Ramos (cell line): Measurements from ENCODE around the gene PTCD2.
"Not testable (repeated sequence)": the region's sequence is repeated elsewhere in the genome, so short reads cannot be mapped to it uniquely, and the experiment has no call there.

Experiments used
- in situ Hi-C: fragments of 300-500 bp; cut with MboI; formaldehyde crosslinking; loops from one replicate; pipeline ENCODE4 v1.14.3; 2022; ENCODE audit warnings: low sequenced_read_pairs; ENCODE audit not compliant: unreplicated experiment

Gene PTCD2

GRCh38 chr5:72295539-72295938 is 24.6 kb upstream of the PTCD2 start:
- in situ Hi-C loops = no loop called here

DNA sequence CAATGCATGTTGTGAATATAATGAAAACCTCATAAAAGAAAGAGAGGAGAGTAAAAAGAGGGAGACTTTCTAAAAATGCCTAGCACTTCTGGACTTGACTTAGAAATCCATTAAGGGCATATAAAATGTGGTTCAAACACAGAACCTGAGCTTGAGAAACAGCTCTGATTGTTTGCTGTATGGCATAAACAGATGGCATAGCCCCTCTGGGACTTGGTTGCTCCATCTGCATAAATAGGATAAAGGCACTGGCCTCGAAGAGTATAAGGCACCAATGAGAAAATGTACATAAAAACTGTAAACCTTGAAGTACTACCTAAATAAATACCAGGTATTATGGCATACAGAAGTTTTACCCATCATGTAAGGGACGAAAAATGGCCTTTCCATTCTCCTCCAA is 23.9 kb upstream of the PTCD2 start:
- in situ Hi-C loops = no loop called here

- in situ Hi-C loops = not testable (repeated sequence)
Measured at GRCh38 chr5:72298136-72298535, 22.0 kb upstream of the PTCD2 start.

- in situ Hi-C loops = no loop called here
Measured at GRCh38 chr5:72298711-72299110, 21.5 kb upstream of the PTCD2 start.

DNA sequence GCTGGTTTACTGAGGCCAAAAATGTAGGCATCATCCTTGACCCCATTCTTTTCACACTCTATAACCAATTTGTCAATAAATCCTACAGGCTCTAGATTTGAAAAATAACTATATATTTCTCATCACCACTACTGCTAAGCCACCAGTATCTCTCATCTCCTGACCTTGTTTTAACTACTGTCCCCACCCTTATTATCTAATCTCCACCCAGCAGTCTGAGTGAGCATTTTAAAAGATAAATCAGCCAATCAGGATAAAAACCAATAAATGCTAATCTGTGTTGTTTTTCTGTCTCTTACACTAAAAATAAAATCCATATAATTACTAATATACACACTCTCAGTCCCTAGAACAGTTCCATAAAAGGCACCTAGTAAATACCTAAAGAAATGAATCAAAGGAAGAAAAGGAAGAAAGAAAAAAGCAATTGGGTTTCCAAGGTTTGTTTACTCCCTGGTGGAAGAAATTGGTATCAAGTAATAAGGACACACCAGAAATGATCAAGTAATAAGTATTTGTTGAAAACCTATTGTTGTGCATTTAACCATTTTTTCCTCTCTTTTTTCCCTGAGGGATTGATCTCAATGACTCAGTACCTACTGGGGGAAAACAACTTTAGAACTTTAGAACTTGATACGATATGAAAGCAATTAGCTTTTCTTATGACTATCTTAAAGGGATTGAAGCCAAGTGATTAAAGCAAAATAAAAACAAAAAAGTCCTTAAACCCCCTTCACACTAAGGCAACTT is 19.4 kb upstream of the PTCD2 start:
- in situ Hi-C loops = loop anchor here (10.0 to 25.0 kb wide), 2 partner anchors 156 to 713 kb away; partner anchors contain the start of gene MCCC2

- in situ Hi-C loops = loop anchor here (10.0 to 25.0 kb wide), 2 partner anchors 157 to 714 kb away; partner anchors contain the start of gene MCCC2
Measured at GRCh38 chr5:72301557-72301956, 18.6 kb upstream of the PTCD2 start.

DNA sequence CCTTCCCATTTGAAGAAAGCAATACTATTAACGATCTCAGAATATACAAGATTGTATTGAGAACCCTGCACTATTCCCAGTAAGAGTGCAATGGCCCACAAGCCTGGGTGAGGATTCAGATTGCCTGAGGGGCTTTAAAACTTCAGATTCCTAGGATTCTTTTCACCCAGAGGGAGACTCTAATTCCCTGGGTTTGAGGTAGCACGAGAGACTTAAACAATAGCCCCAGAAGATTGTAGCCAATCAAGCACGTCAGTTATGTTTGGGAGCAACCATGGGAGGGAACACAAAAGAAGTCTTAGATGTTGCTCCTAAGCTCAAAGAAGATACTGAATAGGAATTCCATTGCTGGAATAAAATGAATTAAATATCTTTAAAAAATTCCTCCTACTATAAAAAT is 18.0 kb upstream of the PTCD2 start:
- in situ Hi-C loops = loop anchor here (10.0 to 25.0 kb wide), 2 partner anchors 157 to 715 kb away; partner anchors contain the start of gene MCCC2

DNA sequence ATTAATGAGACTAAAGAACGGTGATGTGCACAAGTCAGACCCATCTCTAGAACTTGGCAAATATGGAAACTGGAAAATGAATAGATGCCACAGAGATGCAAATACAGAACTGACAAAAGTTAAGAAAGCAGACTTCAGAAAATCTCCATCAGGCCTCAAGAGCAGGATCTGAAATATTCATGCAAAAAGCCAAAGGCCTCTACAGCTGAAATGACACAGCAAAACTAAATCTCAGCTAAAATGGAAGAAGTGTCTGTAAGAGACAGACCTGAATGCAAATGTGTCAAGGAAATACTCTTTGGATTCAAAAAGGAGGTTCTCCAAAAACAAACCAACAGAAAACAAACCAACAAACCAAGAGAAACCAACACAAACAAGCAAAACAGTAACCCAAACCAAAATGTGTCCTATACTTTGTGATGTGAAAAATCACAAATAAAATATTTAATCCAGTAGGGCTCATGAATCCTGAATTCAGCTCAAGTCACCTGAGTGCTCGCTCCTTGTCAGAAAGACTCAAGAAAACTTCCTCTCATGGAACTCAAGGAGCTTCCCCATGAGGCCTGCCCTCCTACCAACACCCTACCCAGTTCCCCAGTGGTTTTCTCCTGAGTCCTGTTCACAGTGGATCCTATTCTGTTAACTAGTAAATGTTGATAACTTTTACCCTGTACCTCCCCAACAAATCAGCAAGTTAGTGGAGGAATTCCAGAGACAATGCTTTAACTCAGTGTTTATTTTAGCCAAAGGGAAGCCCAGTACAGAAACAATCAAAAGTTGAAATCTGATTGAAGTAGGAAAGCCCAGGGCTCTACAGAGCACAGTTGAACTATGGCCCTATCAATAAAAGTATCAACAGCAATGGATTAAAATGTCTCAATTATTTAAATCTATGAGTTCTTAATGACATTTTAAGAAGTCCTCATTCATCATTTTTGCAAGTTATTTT is 14.7 kb upstream of the PTCD2 start:
- in situ Hi-C loops = loop anchor here (10.0 to 25.0 kb wide), 2 partner anchors 161 to 718 kb away; partner anchors contain the start of gene MCCC2

GRCh38 chr5:72307573-72307967 is 12.6 kb upstream of the PTCD2 start:
- in situ Hi-C loops = loop anchor here (10.0 to 25.0 kb wide), 2 partner anchors 163 to 720 kb away; partner anchors contain the start of gene MCCC2

DNA sequence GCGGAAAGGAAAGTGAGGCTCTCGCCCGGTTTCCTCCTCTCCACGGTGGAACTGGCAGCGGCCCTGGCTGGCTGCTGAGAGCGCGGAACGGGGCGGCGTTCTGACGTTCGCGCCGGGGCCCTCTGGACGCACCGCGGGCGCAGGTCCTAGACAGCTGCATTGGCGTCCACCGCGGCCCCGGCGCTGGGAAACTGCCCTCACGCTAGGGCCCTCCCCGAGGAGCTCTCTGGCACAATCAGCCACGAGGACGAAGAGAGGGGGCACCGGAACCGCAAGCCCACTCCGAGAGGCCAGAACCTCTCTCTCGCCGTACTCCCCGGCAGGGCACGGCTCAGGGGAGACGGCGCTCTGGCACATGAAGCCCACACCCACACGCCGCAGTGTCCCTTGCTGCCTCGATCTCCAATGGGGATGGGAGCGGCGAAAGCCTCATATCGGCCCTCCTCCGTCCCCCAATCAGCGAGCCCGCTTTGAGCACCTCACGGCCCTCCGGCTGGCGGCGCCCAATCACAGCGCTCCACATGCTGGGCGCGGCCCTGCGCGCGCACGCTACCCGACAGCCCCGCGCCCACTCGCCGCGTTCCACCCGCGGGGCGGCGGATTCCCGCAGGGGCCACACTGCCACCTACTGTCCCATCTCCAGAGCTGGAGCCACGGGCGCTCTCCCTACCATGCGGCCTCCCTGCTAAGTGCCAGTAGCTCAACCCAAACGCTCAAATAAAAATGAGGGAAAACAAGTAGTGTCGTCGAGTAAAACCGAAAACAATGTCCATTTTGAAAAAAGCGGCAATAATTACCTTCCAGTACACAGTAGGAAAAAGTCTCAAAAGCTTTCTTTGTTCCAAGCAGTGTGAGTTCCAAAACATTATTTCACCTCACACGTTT is 12.0 kb upstream of the PTCD2 start:
- in situ Hi-C loops = loop anchor here (10.0 to 25.0 kb wide), 2 partner anchors 163 to 721 kb away; partner anchors contain the start of gene MCCC2

DNA sequence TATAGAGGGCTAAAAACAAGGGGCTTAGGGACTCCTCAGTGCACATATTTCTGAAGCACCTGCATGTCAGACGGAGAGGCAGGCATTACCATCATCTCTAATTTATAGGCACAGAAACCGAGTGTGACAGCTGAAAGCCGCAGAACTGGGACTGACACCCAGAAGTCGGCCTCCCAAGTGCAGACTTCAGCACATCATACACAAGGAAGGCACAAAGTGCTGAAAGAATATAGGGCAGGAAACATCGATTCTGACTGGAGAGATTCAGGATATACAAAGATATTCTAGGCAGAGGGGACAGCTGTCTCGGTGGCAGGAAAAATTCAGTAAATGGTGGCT is 11.4 kb upstream of the PTCD2 start:
- in situ Hi-C loops = loop anchor here (10.0 to 25.0 kb wide), 2 partner anchors 164 to 722 kb away; partner anchors contain the start of gene MCCC2

DNA sequence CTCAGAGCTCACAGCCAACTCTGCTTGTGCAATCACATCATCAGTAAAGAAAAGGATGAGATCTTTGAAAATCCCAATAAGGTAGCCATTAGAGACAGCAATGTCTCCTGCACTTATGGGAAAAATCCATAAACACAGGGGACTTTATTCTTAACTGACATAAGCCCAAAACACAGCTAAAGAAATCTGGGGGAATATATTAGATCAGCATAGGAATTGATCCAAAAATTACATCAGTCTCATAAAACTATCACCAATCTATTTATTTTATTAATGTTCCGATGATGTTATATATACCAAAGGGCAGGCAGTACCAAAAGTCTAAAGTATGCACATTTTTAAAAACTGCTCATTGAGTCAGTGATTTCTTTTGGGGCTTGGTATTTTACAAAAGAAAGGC is 7.0 kb upstream of the PTCD2 start:
- in situ Hi-C loops = loop anchor here (25.0 kb wide), 1 partner anchor 726 kb away; the partner anchor contains the start of gene MCCC2

DNA sequence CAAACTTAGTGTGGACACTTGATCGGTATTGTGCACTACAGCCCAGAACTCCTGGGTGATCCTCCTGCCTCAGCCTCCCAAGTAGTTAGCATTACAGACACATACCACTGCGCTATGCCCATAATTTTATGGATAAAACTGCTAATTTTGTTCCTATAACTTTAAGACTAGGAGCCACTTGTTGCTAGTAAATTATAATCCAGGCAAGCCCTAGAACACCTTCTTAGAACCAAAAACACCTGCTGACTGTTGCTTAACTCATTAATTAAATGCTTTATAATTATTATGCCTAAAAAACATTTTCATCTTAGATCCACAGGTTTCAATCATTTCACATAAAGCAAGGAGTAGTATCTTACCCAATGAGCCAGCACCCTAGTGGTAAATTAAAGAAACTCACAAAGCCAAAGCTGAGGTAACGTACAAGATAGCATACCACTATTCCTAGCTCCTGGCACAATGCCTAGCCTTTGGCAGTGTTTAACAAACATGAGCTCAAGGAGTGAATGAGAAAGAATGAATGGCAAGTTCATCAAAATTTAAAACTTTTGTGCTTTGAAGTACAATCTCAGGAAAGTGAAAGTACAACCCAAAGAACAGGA is 5.5 kb upstream of the PTCD2 start:
- in situ Hi-C loops = loop anchor here (25.0 kb wide), 1 partner anchor 727 kb away; the partner anchor contains the start of gene MCCC2

GRCh38 chr5:72319435-72319975 is 668 bp upstream of the PTCD2 start:
- in situ Hi-C loops = loop anchor here (25.0 kb wide), 1 partner anchor 732 kb away; the partner anchor contains the start of gene MCCC2

DNA sequence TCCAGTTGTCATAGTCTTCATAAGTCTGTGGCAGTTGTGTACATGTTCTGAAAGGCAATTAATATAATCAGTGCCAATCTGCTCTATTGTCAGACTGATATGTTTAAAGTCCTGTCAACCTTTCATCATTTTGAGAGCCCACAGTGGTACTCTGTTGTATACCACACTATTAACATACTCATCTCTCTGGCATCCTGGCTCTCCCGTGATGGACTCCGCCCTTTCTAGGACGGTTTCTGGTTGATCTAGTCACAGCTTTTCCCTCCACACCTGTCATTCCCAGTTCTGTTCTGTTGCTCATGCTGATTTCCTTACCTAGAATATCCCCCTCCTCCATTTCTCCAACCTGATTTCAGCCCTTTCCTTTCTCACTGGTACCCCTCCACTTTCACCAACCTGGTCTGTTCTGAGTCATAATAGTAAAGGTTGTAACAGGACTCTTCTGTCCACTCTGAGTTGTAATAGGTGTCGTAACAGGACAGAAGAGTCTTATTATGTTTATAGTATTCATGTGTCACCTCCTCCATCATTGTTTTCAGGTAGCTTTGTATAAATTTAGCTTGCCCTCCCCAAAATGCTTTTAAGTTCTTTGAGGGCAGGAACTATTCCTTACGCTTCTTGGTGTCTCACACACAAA is 4.1 kb downstream of the PTCD2 start:
- in situ Hi-C loops = loop anchor here (25.0 kb wide), 1 partner anchor 737 kb away; the partner anchor contains the start of gene MCCC2

DNA sequence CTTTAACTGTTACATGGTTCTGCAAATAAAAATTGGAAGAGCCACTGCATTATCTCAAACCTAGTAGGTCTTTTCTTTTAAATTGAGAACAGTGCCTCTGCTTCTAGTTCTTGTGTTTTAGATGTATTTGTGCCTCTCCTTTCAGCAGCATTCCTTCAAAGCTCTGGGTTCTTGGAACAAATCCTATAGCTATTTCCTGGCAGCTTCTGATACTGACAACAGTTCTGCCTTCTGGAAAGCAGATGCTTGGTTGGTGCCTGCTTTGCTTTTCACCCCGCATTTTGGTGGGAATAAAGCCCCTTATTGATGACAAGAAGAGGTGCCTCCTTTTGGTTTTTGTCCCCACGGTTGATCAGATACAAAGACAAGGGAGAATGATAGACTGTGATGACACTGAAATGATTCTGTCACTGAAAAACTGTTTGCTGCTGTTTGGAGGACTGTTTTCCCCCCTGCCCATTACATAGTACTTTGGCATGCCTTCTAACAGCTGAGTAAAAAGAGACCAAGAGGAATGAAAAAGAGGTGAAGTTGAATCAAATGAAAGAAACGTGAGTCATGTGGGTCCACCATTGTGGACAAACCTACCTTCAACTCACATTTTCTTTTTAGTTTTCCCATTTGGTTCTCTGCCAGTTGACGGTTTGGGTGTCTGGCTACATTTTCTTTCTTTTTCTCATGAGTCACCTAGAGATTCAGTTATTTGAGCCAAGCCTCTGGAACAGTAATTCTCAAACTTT is 5.6 kb downstream of the PTCD2 start:
- in situ Hi-C loops = no loop called here

- in situ Hi-C loops = no loop called here
Measured at GRCh38 chr5:72326306-72326649, 6.1 kb downstream of the PTCD2 start.

DNA sequence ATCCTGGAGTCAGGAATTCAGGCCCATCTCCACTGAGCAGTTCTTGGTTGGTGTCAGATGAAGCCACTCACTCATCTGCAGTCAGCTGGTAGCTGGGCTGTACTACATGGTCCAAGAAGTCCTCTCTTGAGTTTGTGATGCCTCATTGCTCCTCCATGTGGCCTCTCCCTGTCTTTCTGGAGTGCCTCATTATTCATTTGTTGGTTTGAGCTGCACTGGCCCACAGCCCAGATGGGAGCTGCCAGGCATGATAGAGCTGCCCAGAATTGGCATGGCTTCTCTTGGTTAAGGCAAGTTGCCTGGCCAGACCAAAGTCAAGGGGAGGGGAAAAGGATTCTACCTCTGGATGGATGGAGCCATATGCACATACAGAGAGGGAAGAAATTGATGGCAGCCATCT is 8.0 kb downstream of the PTCD2 start:
- in situ Hi-C loops = no loop called here
